NB4 (cell line): Measurements from ENCODE around the gene NOL9.

Experiments used
- CTCF ChIP-seq: IDR thresholded peaks from one replicate; pipeline ENCODE4 v1.5.1; 2012; ENCODE audit warnings: low read depth, low read length
- MAX ChIP-seq: IDR thresholded peaks from 2 replicates; pipeline ENCODE4 v1.6.1; 2011; ENCODE audit warnings: low read depth, low read length
- MYC ChIP-seq: IDR thresholded peaks from 2 replicates; pipeline ENCODE4 v1.6.1; 2011; ENCODE audit warnings: low read depth, low read length
- POLR2A ChIP-seq: IDR thresholded peaks from 2 replicates; pipeline ENCODE4 v1.6.1; 2011; ENCODE audit warnings: mild to moderate bottlenecking; ENCODE audit not compliant: insufficient read length; ENCODE audit errors: extremely low read depth

DNA sequence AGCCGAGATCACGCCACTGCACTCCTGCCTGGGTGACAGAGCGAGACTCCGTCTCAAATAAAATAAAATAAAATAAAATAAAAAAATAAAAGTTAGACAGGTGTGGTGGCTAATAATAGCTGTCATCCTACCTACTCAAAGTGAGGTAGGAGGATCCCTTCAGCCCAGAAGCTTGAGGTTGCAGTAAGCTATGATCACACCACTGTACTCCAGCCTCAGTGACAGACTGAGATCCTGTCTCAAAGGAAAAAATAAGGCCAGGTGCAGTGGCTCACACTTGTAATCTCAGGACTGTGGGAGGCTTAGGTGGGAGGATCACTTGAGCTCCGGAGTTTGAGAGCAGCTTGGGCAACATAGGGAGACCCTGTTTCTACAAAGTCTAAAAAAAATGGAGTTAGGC lies 18.0 kb downstream of the NOL9 start:
- TF ChIP-seq CTCF (no peak), POLR2A (no peak), MYC (no peak), MAX (no peak)
